LNCaP clone FGC (cell line): ENCODE measurements around the gene RAET1E.

Experiments
- DNase-seq: peaks from one replicate; pipeline ENCODE4 v3.0.0-alpha.2; 2011; ENCODE audit warnings: low read depth
- H3K4me3 ChIP-seq: 2 replicates; pipeline ENCODE4 v1.5.1; 2011; ENCODE audit warnings: mild to moderate bottlenecking, low read depth, low read length, control low read depth
- CTCF ChIP-seq: IDR thresholded peaks from 2 replicates; pipeline ENCODE4 v1.5.1; 2012; ENCODE audit warnings: mild to moderate bottlenecking; ENCODE audit not compliant: control insufficient read depth, insufficient read depth; ENCODE audit errors: extremely low read depth

The RAET1E gene

GRCh38 chr6:149891259-149891658 is 6.7 kb downstream of the RAET1E start:
- no peak for TF ChIP-seq CTCF
- DNase-seq, result no peak
- no peak overlapping the region for H3K4me3 ChIP-seq

- no peak for DNase-seq
- no peak for TF ChIP-seq CTCF
- no peak overlapping the region for H3K4me3 ChIP-seq
Observed at GRCh38 chr6:149890629-149891045, 7.3 kb downstream of the RAET1E start.

GRCh38 chr6:149889326-149889725 is 8.6 kb downstream of the RAET1E start:
- H3K4me3 ChIP-seq, result no peak overlapping the region
- no peak for DNase-seq
- TF ChIP-seq CTCF, result no peak

GRCh38 chr6:149888659-149889058 is 9.3 kb downstream of the RAET1E start:
- no peak for TF ChIP-seq CTCF

GRCh38 chr6:149888093-149888492 is 9.8 kb downstream of the RAET1E start:
- H3K4me3 ChIP-seq, result no peak overlapping the region
- no peak for DNase-seq
- no peak for TF ChIP-seq CTCF

More at GRCh38 chr6:149888659-149889058, 9.3 kb downstream of the RAET1E start:
- DNase-seq, result no peak
- H3K4me3 ChIP-seq, result no peak overlapping the region

- H3K4me3 ChIP-seq, result no peak overlapping the region
- no peak for TF ChIP-seq CTCF
- DNase-seq, result no peak
Observed at GRCh38 chr6:149887343-149887742, 10.6 kb downstream of the RAET1E start.

GRCh38 chr6:149885888-149886287 is 12.0 kb downstream of the RAET1E start:
- no peak for TF ChIP-seq CTCF
- no peak overlapping the region for H3K4me3 ChIP-seq
- no peak for DNase-seq
